HG02970 (cell line): Measurements from ENCODE around the gene SNX9.

ENCODE experiments used
- ATAC-seq: cut with Tn5 transposase; IDR thresholded peaks from one replicate; pipeline ENCODE4 v1.9.1; 2021; ENCODE audit warnings: mild to moderate bottlenecking, moderate library complexity, moderate number of reproducible peaks; ENCODE audit not compliant: unreplicated experiment, low FRiP score

SNX9 gene

GRCh38 chr6:157985378-157986155, 162.5 kb downstream of the SNX9 start:
- no peak for ATAC-seq

GRCh38 chr6:157987788-157988699, 165.0 kb downstream of the SNX9 start:
- ATAC-seq: no peak

- ATAC-seq: no peak
Observed at GRCh38 chr6:157988700-157989063, 165.6 kb downstream of the SNX9 start.

GRCh38 chr6:157989541-157990289, 166.7 kb downstream of the SNX9 start:
- no peak for ATAC-seq

GRCh38 chr6:157990321-157991066, 167.4 kb downstream of the SNX9 start:
- ATAC-seq: no peak

GRCh38 chr6:157991067-157991432, 168.0 kb downstream of the SNX9 start:
- no peak for ATAC-seq

GRCh38 chr6:157993076-157993475, 170.0 kb downstream of the SNX9 start:
- no peak for ATAC-seq

GRCh38 chr6:157994125-157994795, 171.2 kb downstream of the SNX9 start:
- no peak for ATAC-seq
